Measurements from ENCODE around the gene ANKH. TPM values are rescaled to one million over a fixed set of nuclear protein-coding genes. Genes with fewer than 3 reads are reported as not detected.

Gene ANKH
- total RNA-seq, 4 donors from 2014 or later = 18.1 to 44.5 (median 30.5) TPM

GRCh38 chr5:14729448-14730385, 141.9 kb downstream of the ANKH start:
- TF ChIP-seq CTCF (IDR thresholded peaks at IDR 0.05; ENCODE audit: low read depth) = no peak

- TF ChIP-seq CTCF (IDR thresholded peaks at IDR 0.05; ENCODE audit: low read depth) = no peak
Observed at GRCh38 chr5:14728459-14728938, 143.1 kb downstream of the ANKH start.

GRCh38 chr5:14727928-14728458, 143.6 kb downstream of the ANKH start:
- no peak for TF ChIP-seq CTCF (IDR thresholded peaks at IDR 0.05; ENCODE audit: low read depth)

- TF ChIP-seq CTCF (IDR thresholded peaks at IDR 0.05; ENCODE audit: low read depth) = no peak
Observed at GRCh38 chr5:14727428-14727865, 144.1 kb downstream of the ANKH start.

GRCh38 chr5:14726066-14726838, 145.3 kb downstream of the ANKH start:
- no peak for TF ChIP-seq CTCF (IDR thresholded peaks at IDR 0.05; ENCODE audit: low read depth)

- TF ChIP-seq CTCF (IDR thresholded peaks at IDR 0.05; ENCODE audit: low read depth) = no peak
Observed at GRCh38 chr5:14724633-14725032, 146.9 kb downstream of the ANKH start.
